GM18870 (cell line): ENCODE results near the gene STON1.
"Not testable (repeated sequence)": the region's sequence is repeated elsewhere in the genome, so short reads cannot be mapped to it uniquely, and the experiment has no call there.

Experiments
- ATAC-seq: cut with Tn5 transposase; IDR thresholded peaks from one replicate; pipeline ENCODE4 v1.9.1; 2021; ENCODE audit warnings: moderate library complexity; ENCODE audit not compliant: unreplicated experiment

The STON1 gene

DNA sequence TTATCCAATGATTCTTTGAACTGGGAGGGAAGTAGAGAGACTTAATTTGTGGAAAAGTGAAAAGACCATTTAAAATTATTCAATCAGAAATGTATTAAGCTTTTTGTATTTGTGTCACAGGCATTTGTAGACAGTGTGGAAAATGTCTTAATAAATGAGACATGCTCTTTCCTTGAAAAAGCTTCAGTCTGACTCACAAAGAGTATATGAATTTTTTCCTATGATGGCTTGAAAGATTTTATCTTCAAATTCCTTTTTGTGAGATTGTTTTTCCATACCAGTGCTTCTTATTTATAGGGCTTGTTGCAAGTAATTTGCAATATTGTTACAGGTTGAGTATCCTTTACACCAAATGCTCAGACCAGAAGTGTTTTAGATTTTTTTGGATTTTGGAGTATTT is 39.5 kb downstream of the STON1 start:
- no peak for ATAC-seq

GRCh38 chr2:48572816-48573215 is 42.9 kb downstream of the STON1 start:
- ATAC-seq, result no peak

DNA sequence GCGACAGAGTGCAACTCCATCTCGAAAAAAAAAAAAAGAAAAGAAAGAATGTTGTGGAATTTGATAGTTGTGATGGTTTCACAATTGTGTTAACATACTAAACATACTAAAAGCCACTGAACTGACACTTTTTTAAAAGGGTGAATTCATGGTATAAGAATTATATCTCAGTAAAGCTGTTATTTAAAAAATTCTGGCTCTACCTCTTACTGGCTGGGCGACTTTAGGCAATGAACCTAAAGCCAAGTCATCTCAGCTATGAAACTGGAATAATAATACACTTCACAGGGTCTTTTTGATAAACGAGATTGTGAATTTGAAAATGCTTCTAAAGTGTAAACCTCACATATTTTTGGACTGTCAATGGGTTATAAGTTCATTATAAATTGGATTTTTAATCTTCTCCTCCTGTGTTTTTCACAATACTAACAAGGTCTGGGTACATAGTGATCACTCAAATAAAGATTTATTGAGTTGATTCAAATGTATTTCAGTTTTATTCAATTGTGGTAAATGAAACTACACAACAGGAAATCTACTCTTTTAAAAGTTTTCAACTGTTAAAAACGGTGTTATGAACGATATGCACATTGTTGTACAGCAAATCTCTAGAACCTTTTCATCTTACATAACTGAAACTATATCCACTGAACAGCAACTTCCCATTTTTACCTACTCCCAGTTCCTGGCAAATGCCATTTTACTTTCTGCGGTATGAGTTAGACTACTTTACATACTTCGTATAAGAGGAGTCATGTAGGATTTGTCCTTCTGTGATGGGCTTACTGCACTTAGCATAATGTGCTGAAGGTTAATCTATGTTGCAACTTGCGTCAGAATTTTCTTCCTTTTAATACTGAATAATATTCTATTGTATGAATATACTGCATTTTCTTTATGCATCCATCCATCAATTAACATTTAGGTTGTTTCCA is 44.7 kb downstream of the STON1 start:
- ATAC-seq, result no peak

GRCh38 chr2:48578313-48578712 is 48.4 kb downstream of the STON1 start:
- ATAC-seq, result no peak

DNA sequence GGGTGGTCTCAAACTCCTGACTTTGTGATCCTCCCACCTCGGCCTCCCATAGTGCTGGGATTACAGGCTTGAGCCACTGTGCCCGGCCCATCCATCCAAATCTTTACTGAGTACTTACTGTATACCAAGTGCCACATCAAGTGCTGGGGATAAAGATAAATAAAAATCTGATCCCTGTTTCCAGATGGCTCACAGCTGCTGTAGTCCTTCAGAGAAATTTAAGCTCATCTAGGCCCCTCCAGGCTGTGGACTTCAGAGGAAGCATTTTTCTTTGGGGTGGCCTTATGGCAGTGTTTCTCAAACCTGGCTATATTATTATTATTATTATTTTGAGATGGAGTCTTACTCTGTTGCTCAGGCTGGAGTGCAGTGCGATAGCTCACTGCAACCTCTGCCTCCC is 54.0 kb downstream of the STON1 start:
- no peak for ATAC-seq

DNA sequence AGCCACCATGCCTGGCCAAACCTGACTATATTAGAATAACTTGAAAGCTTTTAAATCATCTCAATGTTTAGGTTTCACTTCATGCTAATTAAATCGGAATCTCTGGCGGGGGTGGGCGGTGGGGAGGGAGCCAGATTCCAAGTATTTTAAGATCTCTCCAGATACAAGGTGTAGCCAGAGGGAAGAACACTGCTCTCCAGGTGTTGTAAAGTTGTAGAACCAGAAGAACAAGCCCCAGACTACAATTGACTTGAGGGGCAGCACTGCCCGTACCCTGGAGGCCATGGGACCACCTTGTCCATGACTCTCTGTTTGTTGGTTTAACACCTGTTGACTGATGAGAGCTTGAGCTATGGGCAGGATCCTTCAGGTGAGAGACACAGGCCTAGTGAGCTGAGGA is 54.6 kb downstream of the STON1 start:
- ATAC-seq, result no peak

DNA sequence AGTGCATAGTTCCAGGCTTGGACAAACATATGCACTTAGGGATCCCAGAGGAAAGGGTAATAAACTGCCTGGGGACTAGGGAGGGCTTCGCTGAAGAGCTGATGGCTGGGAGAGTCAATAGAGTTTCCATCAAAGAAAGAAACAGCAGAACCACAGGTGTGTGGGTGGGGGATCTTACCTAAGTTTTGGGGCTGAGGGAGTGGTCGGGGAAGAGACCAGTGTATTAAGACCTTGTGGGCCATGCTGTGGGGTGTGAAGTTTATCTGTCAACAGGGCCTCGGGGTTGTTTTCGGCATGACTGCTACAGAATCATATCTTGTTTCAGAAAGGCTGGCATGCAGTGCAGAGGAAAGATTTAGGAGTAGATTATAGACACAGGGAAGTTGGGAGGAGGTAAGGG is 56.5 kb downstream of the STON1 start:
- no peak for ATAC-seq

GRCh38 chr2:48587560-48587959 is 57.6 kb downstream of the STON1 start:
- ATAC-seq, result no peak

GRCh38 chr2:48587961-48588360 is 58.0 kb downstream of the STON1 start:
- ATAC-seq, result no peak

- no peak for ATAC-seq
Observed at GRCh38 chr2:48588745-48589144, 58.8 kb downstream of the STON1 start.

DNA sequence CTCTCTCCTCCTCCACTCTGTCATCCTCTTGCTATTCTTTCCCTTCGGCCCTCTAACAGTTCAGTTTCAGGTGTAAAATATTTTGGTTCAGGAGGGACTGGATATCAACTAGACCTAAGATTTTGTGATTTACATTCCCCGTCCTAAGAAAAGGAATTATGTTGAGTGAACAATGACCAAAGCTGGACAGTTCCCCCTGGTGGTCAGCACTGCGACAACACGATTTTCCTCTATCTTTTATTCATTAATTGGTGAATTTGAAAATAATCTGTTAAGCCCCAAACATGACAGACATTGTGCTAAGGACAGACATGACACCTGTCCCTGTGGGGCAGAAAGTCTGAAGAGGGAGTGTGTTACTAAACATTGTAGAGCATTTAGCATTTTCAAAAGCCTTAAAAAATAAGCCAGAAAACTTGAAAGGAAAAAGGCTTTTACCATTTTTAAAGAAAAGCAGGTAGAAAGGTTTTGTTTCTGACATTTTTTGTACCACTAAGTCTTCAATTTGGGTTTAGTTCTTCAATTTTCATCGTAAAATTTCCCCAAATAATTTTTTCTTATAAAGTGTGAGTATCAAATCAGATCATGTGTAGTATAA is 59.3 kb downstream of the STON1 start:
- ATAC-seq, result no peak

GRCh38 chr2:48590017-48590416 is 60.1 kb downstream of the STON1 start:
- no peak for ATAC-seq

GRCh38 chr2:48592067-48592466 is 62.1 kb downstream of the STON1 start:
- ATAC-seq, result no peak

GRCh38 chr2:48596751-48597150 is 66.8 kb downstream of the STON1 start:
- not testable (repeated sequence) for ATAC-seq

DNA sequence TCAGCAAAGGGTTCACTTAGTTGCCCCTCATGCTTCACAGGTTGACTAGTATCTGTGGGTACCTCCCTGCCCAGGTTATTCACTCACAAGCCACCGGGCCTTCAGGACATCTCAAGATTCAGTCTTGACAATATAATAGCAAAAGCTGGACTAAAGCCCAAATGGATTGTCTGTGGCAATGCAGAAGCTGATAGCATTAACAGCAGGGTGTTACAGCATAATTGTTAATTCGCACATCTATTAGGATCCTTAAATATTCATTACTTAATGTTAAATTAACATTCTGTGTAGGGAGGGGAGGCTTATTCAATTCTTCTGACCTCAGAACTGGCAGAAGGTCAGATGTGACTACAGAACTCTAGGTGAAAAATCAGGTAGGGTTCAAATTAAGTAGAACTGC is 67.5 kb downstream of the STON1 start:
- no peak for ATAC-seq

- ATAC-seq, result no peak
Observed at GRCh38 chr2:48600204-48600813, 70.4 kb downstream of the STON1 start.

- no peak for ATAC-seq
Observed at GRCh38 chr2:48600917-48601316, 71.0 kb downstream of the STON1 start.

DNA sequence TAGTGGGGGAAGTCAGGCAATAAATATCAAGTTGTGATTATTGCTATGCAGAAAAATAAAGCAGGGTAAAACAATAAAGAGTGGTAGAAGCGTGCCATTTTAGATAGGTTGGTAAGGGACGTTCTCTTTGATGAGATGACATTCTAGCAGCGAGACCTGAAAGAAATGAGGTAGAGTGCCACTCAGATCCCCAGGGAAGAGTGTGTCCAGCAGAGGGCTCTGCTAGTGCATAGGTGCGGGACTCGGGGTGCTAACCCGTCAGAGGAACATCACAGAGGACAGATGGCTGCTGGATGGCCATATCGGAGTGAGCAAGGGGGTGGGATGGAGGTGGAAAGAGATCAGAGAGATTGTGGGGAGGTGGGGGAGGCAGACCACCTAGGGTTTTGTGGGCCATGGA is 71.4 kb downstream of the STON1 start:
- ATAC-seq, result no peak

- no peak for ATAC-seq
Observed at GRCh38 chr2:48605482-48606175, 75.7 kb downstream of the STON1 start.

DNA sequence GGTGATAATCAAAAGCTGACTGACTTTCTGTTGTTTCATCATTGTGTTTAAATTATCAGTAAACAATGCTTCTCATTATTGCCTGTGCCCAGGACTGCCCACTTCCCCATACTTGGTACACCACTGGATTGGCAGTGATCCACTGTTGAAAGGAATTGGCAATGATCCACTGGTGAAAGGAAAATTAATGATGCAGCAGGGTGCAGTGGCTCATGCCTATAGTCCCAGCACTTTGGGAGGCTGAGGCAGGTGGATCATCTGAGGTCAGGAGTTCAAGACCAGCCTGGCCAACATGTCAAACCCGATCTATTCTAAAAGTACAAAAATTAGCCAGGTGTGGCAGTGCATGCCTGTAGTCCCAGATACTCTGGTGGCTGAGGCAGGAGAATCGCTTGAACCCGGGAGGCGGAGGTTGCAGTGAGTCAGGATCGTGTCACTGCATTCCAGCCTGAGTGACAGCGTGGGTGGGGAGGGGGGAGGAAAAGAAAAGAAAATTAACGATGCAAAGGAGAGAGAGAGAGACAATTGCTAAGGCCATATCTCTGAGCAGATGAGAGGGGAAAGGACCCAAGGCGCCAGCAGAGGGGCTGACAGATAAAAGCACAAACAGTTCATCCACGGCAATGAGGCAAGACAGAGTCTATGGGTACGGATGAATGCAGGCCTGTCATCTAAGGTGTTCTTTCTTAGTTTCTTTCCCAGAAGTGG is 77.5 kb downstream of the STON1 start:
- no peak for ATAC-seq

GRCh38 chr2:48613211-48613610 is 83.3 kb downstream of the STON1 start:
- ATAC-seq, result no peak
